T-helper 1 cell (primary cell): ENCODE results near the gene FNBP1.

ENCODE experiments used
- DNase-seq, 5 donors: peaks; one replicate each; pipeline ENCODE4 v3.0.0-alpha.2; 2012 to 2020
- total RNA-seq, 4 donors: gene quantifications; one replicate each; lab custom pipeline; 2026; lab: John Stamatoyannopoulos, UW

FNBP1 gene
- total RNA-seq: 309 to 443 (median 355) reads per million in 4 donors

DNA sequence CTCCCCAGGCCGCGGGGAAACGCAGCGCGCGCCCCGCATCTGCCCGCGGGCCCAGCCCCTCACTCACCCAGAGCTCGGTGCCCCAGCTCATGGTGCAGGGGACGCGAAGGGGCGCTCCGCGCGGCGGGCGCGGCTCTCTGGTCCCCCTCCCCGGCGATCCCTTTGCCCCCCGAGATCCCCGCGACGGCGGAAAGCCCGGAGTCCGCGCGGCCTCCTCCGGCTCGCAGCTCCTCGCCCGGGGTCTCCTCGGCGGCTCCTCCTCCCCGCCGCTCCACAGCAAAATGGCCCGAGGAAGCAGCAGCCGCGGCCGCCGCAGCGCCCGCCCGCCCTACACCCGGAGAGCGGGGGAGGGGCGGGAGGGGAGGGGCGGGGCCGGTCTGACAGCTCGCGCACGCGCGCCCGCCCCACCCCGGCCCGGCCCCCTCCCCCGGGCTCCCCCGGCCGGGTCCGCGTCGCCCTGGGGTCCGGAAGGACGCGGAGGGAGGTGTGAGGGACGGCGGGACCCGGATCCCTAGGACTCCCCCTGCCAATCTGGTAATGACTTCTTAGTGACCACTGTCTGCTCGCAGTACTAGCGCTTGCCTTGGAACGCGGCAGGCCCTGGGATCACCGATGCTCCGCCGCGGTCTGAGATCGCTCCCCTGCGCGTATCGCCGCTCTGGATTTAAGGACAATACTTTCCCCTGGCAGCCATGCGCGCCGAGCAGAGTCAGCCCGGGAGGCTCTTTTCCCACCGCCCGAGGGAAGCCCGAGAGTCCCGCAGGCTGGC is at the start of gene FNBP1:
Gene FNBP1, minus strand, starts transcription at position 305 of the 769 bp plus-strand sequence. Its CDS starts 214 bp downstream, at position 91.
- peak; percentile 69 to 85 (median 72) for DNase-seq

DNA sequence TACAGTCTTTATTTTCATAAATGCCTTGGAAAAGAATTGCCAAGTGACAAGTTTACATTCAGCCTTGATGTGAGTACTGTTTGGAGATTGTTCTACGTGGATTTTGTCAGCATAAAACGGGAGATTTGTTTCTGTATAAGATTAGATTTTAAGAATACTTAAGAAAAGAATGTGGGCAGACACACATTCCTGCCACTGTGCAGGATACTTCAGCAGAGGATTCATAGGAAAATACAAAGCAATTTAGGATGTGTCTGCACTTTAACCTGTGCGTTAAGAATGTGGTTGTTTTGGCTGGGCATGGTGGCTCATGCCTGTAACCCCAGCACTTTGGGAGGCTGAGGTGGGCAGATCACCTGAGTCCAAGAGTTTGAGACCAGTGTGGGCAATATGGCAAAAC is 47.9 kb upstream of the FNBP1 start:
- no peak for DNase-seq

DNA sequence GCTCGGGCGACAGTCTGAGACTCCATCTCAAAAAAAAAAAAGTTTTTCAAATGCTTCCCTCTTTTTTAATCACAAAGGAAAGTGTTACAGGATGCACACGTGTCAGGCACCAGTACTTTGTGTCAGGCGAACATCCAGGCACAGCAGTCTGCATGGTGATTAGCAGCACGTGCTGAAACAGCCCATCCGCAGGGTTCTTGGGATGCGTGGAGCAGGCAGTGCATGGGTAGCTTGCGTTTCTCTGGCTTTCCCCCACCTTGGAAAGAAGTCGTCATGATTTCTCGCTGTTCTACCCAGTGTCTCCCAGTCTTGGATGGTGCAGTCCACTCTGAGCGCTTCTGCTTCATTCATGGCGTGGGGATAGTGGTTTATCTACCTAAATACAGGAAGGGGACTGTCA is 46.2 kb upstream of the FNBP1 start:
- DNase-seq: no peak

DNA sequence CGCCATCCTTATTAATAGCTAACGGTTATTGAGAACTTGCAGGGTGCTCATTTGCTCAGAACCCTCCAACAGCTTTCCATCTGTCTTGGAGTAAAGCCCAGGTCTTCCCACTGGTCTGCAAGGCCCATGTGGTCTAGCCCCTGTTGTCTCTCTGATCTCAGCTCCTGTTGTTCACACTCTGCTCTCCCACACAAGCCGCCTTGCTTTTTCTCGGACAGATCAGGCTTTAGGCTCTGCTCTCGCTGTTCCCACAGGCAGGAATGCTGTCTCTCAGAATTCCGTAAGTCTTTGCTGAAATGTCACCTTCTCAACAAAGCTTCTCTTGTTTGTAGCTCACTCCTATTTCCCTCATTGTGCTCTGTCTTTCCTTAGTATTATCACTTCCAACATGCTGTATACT is 45.1 kb upstream of the FNBP1 start:
- DNase-seq: no peak

DNA sequence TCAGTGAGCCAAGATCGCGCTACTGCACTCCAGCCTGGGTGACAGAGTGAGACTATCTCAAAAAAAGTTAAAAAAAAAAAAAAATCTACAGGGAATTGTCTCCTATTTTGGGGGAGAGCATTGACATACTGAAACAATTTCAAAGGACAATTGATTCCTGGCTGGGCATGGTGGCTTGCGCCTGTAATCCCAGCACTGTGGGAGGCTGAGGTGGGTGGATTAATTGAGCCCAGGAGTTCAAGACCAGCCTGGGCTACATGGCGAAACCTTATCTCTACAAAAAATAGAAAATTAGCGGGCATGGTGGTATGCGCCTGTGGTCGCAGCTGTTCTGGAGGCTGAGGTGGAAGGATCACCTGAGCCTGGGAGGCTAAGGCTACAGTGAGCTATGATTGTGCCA is 41.3 kb upstream of the FNBP1 start:
- DNase-seq: no peak

DNA sequence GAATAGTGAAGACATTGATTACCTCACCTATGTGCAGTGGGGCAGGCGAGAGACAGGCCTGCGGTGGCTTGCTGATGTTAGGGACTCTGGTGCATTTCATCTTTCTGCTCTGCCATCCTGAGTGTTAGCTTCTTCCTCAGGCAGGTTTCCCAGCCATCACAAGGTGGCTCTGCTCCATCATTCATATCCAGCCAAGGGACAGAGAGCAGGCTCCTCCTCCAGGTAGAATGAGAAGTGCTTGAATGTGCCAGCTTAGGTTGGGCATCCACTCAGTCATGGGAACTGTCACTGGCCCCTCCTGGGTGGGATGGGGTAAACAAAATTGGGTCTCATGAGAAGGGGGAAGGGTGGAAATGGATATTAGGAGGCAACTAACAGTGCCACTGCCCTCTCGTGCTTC is 35.6 kb upstream of the FNBP1 start:
- DNase-seq: no peak

DNA sequence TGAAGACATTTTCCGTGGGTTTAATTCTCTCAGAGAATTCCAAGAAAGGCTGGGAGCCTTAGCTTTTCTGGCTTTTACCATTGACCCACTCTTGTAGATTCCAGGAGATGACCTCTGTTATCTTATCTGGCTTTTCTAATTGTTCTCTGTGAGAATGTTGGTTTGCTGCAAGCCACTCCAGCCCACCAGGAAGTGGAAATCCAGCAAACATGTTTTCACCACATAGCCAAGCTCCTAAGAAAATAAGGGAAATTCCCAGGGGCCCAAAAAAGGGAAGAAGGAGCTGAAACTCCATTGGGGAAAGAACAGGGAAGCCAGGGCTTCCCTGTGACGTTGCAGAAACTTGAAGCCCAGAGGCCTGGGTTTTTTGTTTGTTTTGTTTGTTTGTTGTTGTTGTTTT is 30.4 kb upstream of the FNBP1 start:
- DNase-seq: no peak

DNA sequence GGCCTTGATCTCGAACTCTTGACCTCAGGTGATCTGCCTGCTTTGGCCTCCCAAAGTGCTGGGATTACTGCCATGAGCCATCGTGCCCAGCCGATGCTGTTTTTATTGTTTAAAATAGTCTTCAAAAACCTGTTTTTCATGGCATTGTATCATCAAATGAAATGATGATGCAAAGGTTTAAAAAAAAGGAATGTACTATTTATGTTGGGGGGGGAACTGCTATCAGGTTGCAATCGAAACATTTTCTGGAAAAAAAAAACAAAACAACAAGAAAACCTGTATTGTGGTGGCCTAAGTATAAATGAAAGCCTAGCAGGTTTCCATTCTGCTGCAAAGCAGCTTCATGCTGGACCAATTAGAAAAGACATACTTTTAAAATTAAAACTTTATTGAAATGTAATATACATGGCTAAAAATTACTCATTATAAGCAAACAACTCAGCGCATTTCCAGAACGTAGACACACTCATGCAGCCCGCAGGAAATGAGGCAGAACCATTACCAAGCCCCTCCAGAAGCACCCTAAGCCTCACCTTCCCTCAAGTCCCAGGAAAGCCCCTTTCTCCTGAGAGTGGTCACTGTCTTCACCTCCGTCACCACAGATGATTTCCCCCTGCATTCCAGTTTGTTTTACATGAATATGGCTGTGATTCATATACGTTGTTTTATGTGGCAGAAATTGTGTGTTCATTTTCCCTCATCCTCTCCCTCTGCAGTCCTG is 29.7 kb upstream of the FNBP1 start:
- DNase-seq: no peak

DNA sequence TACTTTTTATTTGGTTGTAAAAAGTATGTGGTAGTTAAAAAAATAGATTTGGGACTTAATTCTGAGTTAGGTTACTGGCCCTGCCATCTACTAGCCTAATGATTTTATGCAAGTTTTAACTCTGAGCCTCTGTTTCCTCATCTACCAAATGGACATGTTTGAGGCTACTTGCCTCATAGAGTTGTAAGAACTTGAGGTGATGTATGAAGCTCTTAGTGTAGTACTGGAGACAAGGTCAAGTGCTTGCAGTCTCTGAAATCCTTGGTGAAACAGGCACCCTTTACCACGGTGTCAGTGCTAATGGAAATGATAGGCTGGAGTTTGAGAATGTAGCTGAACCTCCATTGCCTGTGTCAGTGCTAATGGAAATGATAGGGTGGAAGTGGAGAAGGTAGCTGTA is 26.1 kb upstream of the FNBP1 start:
- DNase-seq: no peak

DNA sequence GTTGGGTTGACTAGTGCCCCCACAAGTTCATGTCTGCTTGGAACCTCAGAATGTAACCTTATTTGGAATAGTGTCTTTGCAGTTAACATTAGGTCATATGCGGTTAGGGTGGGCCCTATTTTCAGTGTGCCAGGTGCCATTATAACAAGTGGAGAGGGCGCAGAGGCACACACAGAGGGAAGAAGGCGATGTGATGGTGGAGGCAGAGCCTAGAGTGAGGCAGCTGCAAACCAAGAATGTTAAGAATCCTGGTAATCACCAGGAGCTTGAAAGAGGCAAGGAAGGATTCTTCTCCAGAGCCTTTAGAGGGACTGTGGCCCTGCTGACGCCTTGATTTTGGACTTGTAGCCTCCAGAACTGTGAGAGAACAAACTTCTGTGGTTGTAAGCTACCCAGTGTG is 21.6 kb upstream of the FNBP1 start:
- DNase-seq: no peak

DNA sequence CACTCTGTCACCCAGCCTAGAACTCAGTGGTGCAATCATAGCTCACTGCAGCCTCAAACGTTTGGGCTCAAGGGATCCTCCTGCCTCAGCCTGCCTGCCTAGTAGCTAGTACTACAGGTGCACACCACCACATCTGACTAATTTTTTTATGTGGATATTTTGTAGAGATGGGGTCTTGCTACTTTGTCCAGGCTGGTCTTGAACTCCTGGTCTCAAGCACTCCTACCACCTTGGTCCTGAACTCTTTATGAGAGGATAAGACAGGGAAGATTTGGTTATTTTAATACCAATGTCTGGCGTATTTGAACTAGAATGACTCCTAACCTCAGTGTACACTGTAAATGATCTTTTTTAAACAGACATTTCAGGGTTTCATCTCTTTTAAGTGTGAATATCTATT is 19.8 kb upstream of the FNBP1 start:
- no peak for DNase-seq

DNA sequence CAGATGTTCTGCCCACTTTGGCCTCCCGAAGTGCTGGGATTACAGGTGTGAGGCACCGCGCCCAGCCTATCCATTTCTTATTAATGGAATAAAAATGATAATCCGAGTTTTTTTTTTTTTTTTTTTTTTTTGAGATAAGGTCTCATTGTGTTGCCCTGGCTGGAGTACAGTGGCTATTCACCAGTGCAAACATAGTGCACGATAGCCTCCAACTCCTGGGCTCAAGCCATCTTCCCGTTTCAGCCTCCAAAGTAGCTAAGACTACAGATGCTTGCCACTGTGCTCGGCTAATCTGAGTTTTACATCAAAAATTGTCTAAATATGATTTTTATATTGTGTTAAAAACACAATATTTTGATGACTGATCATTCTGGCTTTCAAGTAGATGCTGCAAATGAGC is 17.3 kb upstream of the FNBP1 start:
- no peak for DNase-seq

DNA sequence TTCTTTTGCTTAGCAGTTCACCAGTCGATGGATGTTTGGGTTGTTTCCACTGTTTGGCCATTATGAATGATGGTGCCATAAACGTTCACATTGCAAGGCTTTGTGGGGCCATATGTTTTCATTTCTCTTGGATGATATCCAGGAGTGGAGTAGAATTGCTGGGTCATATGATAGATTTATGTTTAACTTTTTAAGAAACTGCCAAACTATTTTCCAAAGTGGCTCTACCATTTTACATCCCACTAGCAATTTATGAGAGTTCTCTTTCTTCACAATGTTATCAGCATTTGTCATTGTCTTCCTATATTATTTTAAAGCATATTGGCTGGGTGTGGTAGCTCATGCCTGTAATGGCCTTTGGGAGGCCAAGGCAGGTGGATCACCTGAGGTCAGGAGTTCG is 15.9 kb upstream of the FNBP1 start:
- no peak for DNase-seq

DNA sequence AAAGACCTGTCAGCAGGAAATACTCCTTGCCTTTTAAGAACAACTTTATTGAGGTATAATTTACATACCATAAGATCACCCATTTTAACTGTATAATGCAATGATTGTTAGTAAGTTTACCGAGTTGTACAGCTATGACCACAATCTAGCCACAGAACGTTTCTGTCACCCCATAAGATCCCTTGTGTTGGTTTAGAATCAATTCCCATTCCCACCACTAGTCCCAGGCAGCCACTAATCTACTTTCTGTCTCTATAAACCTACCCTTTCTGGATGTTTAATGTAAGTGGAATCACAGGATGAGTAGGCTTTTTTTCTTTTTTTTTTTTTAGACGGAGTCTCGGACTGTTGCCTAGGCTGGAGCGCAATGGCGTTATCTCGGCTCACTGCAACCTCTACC is 15.2 kb upstream of the FNBP1 start:
- DNase-seq: peak in 1 of 5 donors; percentile 16

DNA sequence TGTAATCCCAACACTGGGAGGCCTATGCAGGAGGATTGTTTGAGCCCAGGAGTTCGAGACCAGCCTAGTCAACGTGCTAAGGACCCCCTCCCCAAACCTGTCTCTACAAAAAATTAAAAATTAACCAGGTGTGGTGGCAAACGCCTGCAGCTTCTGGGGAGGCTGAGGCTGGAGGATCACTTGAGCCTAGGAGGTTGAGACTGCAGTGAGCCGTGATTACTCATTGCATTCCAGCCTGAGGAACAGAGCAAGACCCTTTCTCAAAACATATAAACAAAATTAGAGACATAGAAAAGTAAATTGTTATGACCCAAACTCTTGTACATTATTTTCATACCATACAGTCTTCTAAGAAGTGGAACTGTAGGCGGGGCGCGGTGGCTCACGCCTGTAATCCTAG is 11.8 kb upstream of the FNBP1 start:
- no peak for DNase-seq

DNA sequence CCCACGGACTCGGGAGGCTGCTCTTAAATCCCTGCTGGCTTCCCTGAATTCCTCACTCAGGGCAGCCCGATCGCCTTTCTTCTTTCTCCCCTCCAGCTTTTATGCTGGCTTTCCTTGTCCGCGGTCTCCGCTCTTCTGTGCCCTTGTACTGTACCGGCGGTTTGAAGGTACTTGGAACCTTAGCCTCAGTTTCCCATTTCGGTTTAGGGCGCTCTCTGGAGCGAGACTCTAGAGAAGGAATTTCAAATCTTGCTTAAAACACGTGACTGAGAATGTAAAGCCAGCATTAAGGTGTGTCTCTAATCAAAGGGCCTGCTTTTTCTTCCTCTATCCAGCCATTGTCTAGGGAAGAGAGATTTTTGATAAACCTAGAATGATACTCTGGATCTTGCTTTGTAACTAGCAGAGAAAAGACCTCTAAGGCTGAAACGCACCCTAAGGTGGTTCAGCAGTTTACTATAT is 11.4 kb upstream of the FNBP1 start:
- DNase-seq: no peak

DNA sequence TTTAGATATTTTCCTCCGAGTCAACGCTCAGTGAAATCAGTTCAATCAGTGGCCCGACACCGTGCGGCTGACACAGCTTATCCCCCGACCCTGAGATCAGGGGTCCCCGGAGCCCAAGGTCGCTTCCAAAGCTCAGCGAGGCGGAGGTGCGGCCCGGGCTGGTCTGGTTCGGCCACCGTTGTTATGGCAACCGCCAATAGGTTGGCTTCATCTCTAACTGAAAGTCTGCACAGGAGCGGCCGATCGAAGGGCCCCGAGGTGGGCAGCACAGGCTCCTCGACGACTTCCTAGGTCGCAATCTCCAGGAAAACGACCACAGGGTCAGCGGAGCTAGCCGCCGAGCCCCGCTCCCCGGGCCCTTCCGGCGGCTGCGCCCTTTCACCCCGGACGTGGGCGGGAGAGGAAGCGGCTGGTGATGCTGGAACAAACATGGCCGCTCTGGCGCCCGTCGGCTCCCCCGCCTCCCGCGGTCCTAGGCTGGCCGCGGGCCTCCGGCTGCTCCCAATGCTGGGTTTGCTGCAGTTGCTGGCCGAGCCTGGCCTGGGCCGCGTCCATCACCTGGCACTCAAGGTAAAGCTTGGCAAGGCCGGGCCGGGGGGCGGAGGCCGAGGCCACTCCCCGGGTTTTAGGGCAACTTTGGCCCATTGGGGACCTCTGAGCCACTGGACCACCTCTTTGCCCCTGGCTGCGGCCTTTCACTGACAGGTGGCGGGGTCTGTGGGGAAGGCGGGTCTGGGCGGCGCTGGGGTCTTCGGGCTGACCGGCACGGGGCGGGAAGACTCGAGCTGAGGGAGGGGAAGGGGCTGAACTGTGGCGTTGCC is 10.7 kb upstream of the FNBP1 start, which contains the start of gene GPR107:
Gene GPR107, plus strand, starts transcription at position 403 of the 821 bp plus-strand sequence. Its CDS starts 27 bp downstream, at position 430.
- peak; percentile 55 to 74 (median 72) for DNase-seq

DNA sequence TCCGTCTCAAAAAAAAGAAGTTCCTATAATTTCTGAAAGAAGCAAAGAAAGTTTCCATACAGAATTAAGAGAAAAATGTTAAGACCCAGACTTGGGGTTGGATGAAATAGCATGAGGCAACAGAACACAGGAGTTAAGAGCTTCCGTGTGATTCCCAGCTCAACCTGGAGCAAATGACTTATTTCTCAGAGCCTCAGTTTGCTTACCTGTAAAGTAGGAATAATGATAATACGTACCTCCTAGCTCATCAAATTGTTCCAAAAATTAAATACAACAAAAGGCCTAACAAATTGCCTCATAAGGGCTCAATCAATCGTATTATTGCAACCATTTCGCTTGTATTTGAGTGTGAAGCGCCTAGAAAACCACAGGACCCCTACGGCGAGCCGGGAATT is 10.1 kb upstream of the FNBP1 start:
- DNase-seq: no peak

DNA sequence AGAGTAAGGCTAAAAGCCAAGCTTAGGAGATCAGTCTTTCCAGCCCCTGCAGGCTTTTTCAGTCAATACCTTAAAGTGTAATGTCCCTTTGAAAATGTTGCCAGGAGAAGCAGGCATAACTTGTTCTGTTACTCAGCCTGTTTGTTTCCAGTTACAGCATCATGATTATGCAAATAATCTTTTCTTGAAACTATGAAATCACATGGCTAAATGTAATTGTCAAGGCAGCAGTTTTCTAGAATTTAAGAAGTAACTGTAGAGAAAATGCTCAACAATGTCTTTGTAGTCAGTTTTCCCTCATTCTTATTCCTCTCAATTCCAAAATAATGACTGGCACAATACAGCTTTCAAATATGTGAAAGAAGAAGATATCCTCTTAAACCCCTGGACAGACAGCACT is 8.9 kb upstream of the FNBP1 start:
- DNase-seq: no peak

DNA sequence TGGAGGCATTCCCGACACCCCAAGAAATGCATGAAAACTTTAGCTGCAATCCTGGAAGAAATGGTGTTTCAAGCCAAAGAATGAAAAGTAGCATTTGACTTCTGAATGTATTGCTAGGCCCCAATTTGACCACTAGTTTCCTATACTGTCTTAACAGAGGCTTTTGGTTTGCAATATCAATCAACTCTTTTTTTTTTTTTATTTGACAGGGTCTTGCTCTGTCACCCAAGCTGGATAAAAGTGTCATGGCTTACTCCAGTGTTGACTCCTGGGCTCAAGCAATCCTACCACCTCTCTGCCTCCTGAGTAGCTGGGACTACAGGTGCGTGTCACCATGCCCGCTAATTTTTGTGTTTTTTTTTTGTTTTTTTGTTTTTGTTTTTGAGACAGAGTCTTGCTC is 7.5 kb upstream of the FNBP1 start:
- no peak for DNase-seq

DNA sequence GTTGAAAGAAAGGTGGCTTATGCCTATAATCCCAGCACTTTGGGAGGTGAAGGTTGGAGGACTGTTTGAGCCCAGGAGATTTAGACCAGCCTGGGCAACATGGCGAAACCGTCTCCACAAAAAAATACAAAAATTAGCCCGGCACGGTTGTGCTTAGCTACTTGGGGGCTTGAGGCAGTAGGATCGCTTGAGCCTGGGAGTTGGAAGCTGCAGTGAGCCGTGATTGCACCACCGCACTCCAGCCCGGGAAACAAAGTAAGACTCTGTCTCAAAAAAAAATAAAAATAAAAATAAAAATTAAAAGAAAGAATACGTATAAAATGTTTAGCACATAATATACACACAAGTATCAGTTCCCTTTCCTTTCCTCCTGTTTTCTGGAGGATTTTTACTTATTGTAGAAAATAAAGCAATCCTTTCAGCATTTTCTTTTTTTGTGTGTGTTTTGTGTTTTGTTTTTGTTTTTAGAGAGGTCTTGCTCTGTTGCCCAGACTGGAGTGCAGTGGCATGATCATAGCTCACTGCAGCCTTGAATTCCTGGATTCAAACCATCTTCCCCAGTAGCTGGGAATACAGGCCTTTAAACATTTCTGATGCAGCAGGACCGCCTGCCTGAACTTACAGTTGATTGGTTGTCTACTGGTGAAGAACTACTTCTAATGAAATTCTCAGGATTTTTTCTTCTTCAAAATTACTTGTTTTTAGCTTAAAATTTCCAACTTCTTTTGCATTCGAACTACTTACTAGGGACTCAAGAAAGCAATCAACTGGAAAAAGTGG is 6.6 kb upstream of the FNBP1 start:
- DNase-seq: no peak

DNA sequence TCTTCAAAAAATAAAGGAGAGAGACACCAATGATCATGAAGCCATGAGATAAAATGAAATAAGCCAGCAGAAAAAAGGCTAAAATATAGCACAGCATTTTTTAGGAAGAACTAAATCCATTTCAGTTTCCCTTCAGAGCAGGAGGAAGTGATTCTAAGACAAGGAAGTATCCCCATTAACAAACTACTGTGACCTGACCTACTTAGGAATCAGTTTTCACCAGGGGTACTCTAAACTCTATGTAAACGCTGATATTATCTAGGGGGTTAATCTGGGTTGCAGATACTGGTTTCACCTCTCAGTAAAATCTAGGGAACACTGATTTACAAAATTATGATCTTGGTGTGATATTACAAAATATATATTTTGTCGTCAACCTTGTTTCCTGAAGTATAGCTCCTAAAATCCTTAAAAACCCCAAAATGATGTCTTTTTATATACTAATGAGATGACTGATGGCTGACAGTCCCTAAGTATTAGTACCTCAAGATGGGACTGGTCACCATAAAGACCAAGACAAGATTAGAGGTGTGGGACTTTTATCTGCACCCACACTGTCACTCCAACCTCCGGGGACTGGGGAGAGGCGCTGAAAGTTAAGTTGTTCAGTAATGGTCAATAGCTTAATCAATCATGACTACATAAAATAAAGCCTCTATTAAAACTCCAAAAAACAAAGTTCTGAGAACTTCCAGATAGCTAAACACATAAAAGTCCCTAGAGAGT is 2.9 kb upstream of the FNBP1 start:
- DNase-seq: no peak
